IMR-90 (cell line): ENCODE data around the gene ALDH2. TPM values are rescaled to one million over a fixed set of nuclear protein-coding genes. Genes with fewer than 3 reads are reported as not detected.

ENCODE experiments used
- ATAC-seq: fragments of 200-7000 bp; cut with Tn5 transposase; 2 replicates; pipeline ENCODE4 v1.9.1; 2020; ENCODE audit warnings: low read depth, mild to moderate bottlenecking, moderate library complexity
- BruUV-seq: library from RNA; stranded (reverse); fragments of 400-500 nt; replicated peaks from 2 replicates; lab custom pipeline; 2021; lab: Mats Ljungman, UMichigan
- CTCF ChIA-PET: fragments of 300-600 bp; formaldehyde crosslinking; extraction: SDS; loops from one replicate; lab custom pipeline; 2021; ENCODE audit warnings: antibody characterized with exemption; lab: Yijun Ruan, JAX
- POLR2A ChIA-PET: fragments of 300-600 bp; sonication (Branson Sonifier 250); formaldehyde crosslinking; loops from one replicate; lab custom pipeline; 2022; ENCODE audit warnings: antibody characterized with exemption; ENCODE audit not compliant: unreplicated experiment; lab: Charles Lee
- DNase-seq: peaks from one replicate; pipeline ENCODE4 v3.0.0; 2013
- H2AFZ ChIP-seq: replicated peaks from 2 replicates; pipeline ENCODE3; 2013; ENCODE audit warnings: low read length, mild to moderate bottlenecking; ENCODE audit not compliant: poor library complexity
- H2AK5ac ChIP-seq: 2 replicates; pipeline ENCODE4 v1.6.1; 2013; ENCODE audit warnings: low read depth, low read length, inconsistent platforms
- H2AK9ac ChIP-seq: replicated peaks from 2 replicates; pipeline ENCODE3; 2013; ENCODE audit warnings: mild to moderate bottlenecking, low read depth, low read length, moderate library complexity; ENCODE audit not compliant: poor library complexity
- H2BK120ac ChIP-seq: 2 replicates; pipeline ENCODE4 v1.6.1; 2013; ENCODE audit warnings: low read depth, low read length, inconsistent platforms
- H2BK15ac ChIP-seq: 3 replicates; pipeline ENCODE4 v1.6.1; 2013; ENCODE audit warnings: low read depth, low read length, inconsistent platforms
- H2BK20ac ChIP-seq: 2 replicates; pipeline ENCODE4 v1.6.1; 2013; ENCODE audit warnings: low read depth, mild to moderate bottlenecking, inconsistent platforms, low read length, moderate library complexity
- H2BK5ac ChIP-seq: 2 replicates; pipeline ENCODE4 v1.6.1; 2013; ENCODE audit warnings: mild to moderate bottlenecking, low read depth, low read length, inconsistent platforms; ENCODE audit not compliant: poor library complexity, severe bottlenecking
- H3K14ac ChIP-seq: replicated peaks from 2 replicates; pipeline ENCODE4 v1.6.1; 2013; ENCODE audit warnings: low read depth, low read length, inconsistent platforms
- H3K18ac ChIP-seq: 2 replicates; pipeline ENCODE4 v1.6.1; 2013; ENCODE audit warnings: low read depth, low read length, control low read depth
- H3K23ac ChIP-seq: 2 replicates; pipeline ENCODE4 v1.6.1; 2013; ENCODE audit warnings: low read depth, low read length, inconsistent platforms
- H3K27ac ChIP-seq: 2 replicates; pipeline ENCODE4 v1.5.1; 2013; ENCODE audit warnings: mild to moderate bottlenecking, control low read depth, low read length; ENCODE audit not compliant: insufficient read depth
- H3K27me3 ChIP-seq: 2 replicates; pipeline ENCODE4 v1.6.1; 2013; ENCODE audit warnings: low read length; ENCODE audit not compliant: control insufficient read depth, insufficient read depth
- H3K36me3 ChIP-seq: 2 replicates; pipeline ENCODE4 v1.6.1; 2013; ENCODE audit warnings: low read length, mixed read lengths; ENCODE audit not compliant: control insufficient read depth, insufficient read depth
- H3K4ac ChIP-seq: 2 replicates; pipeline ENCODE4 v1.6.1; 2013; ENCODE audit warnings: low read depth, low read length, inconsistent platforms
- H3K4me1 ChIP-seq: 2 replicates; pipeline ENCODE4 v1.6.1; 2013; ENCODE audit warnings: low read length, mixed read lengths; ENCODE audit not compliant: control insufficient read depth, insufficient read depth
- H3K4me2 ChIP-seq: 2 replicates; pipeline ENCODE4 v1.6.1; 2013; ENCODE audit warnings: low read depth, mild to moderate bottlenecking, control low read depth, low read length, moderate library complexity
- H3K4me3 ChIP-seq: 2 replicates; pipeline ENCODE4 v1.5.1; 2013; ENCODE audit warnings: low read depth, mild to moderate bottlenecking, control low read depth, low read length, moderate library complexity; ENCODE audit not compliant: insufficient read depth
- H3K56ac ChIP-seq: 2 replicates; pipeline ENCODE4 v1.6.1; 2013; ENCODE audit warnings: low read length, inconsistent platforms; ENCODE audit not compliant: insufficient read depth; ENCODE audit errors: extremely low read depth
- H3K79me1 ChIP-seq, 2 experiments: 2 replicates each; pipeline ENCODE4 v1.6.1; 2013; ENCODE audit warnings: low read length in 2 of 2, inconsistent platforms in 1 of 2, low read depth in 1 of 2
- H3K9ac ChIP-seq: 2 replicates; pipeline ENCODE4 v1.6.1; 2013; ENCODE audit warnings: low read depth, low read length, control low read depth
- H3K9me1 ChIP-seq: 2 replicates; pipeline ENCODE4 v1.6.1; 2013; ENCODE audit warnings: low read length, inconsistent platforms; ENCODE audit not compliant: insufficient read depth
- H3K9me3 ChIP-seq: 2 replicates; pipeline ENCODE4 v1.6.1; 2013; ENCODE audit warnings: low read length; ENCODE audit not compliant: control insufficient read depth, insufficient read depth
- H4K20me1 ChIP-seq: 2 replicates; pipeline ENCODE4 v1.6.1; 2013; ENCODE audit warnings: low read length, inconsistent platforms; ENCODE audit not compliant: insufficient read depth
- H4K5ac ChIP-seq: 2 replicates; pipeline ENCODE4 v1.6.1; 2013; ENCODE audit warnings: mild to moderate bottlenecking, low read depth, low read length, control low read depth
- H4K8ac ChIP-seq, 2 experiments: 2 replicates each; pipeline ENCODE4 v1.6.1; 2013; ENCODE audit warnings: low read depth in 2 of 2, low read length in 2 of 2, control low read depth in 1 of 2, inconsistent platforms in 1 of 2
- H4K91ac ChIP-seq: 2 replicates; pipeline ENCODE4 v1.6.1; 2013; ENCODE audit warnings: low read depth, low read length, inconsistent platforms; ENCODE audit not compliant: insufficient read depth
- MAZ ChIP-seq: IDR thresholded peaks from 2 replicates; pipeline ENCODE4 v1.6.1; 2012; ENCODE audit warnings: low read depth, mild to moderate bottlenecking, low read length, improper control_type of control experiment, moderate library complexity, borderline replicate concordance
- WGBS, 2 experiments: methylation state at CpG; one replicate each; pipeline versions ENCODE4 v1.1.5 to v1.1.7; 2013; ENCODE audit warnings: missing lambda C conversion rate in 2 of 2; ENCODE audit not compliant: insufficient read length in 1 of 2; ENCODE audit errors: extremely low coverage in 2 of 2; 5-methylcytosine and 5-hydroxymethylcytosine counted together
- dilution Hi-C: fragments of 300-500 bp; cut with HindIII; formaldehyde crosslinking; loops from one replicate; pipeline ENCODE4 v1.14.3; 2018; ENCODE audit warnings: low sequenced_read_pairs; ENCODE audit not compliant: unreplicated experiment
- in situ Hi-C: fragments of 300-500 bp; cut with MboI; formaldehyde crosslinking; loops from 3 replicates; pipeline ENCODE4 v1.14.3; 2019; ENCODE audit warnings: low sequenced_read_pairs, inconsistent platforms, mixed read lengths
- intact Hi-C: fragments of 100-400 bp; cut with micrococcal nuclease; formaldehyde crosslinking; loops from 2 replicates; pipeline ENCODE4 v1.10.0; 2022
- polyA plus RNA-seq, 3 experiments: library from polyadenylated mRNA; depleted of rRNA; stranded (reverse); fragments of >200 nt; gene quantifications; 2 replicates each; pipeline ENCODE4 v1.2.3, GENCODE V29; 2012; ENCODE audit warnings: low replicate concordance in 1 of 3
- total RNA-seq: library from RNA; depleted of rRNA; stranded (reverse); fragments of >200 nt; gene quantifications from 2 replicates; pipeline ENCODE4 v1.2.3, GENCODE V29; 2012

The ALDH2 gene
- total and polyA plus RNA-seq, 2 of the 4 experiments (the other 2 are of a cell fraction): 16.0 to 41.2 TPM

- H3K9ac ChIP-seq: no peak overlapping the region
- no peak overlapping the region for H4K5ac ChIP-seq
- TF ChIP-seq MAZ: no peak
- H2BK15ac ChIP-seq: no peak overlapping the region
- H3K9me1 ChIP-seq: no peaks in the 10 kb centered on the region
- CTCF ChIA-PET: interaction anchor here (0.5 to 1.0 kb wide), 2 partner anchors 9 to 19 kb away, joined by 3 to 4 read pairs; no protein-coding TSS in a partner anchor
- no peak overlapping the region for H3K14ac ChIP-seq
- no peak overlapping the region for H3K18ac ChIP-seq
- no peak overlapping the region for H2BK20ac ChIP-seq
- no TSS peak for BruUV-seq
- H3K27ac ChIP-seq: no peak overlapping the region
- H2BK120ac ChIP-seq: no peak overlapping the region
- WGBS, 2 experiments: no CpG with 5 or more reads among the region's 3 CpGs
- ATAC-seq (no peak), DNase-seq (no peak)
- H2AFZ ChIP-seq: no peak overlapping the region
- no peaks in the 10 kb centered on the region for H3K4me1 ChIP-seq
- dilution Hi-C loops (no loop called here), in situ Hi-C loops (no loop called here), intact Hi-C loops (no loop called here)
- POLR2A ChIA-PET: no interaction called here
- H3K4me3 ChIP-seq: no peak overlapping the region
- no peak overlapping the region for H2BK5ac ChIP-seq
- H3K9me3 ChIP-seq: no peaks in the 10 kb centered on the region
- H2AK9ac ChIP-seq: no peak overlapping the region
- H4K20me1 ChIP-seq: no peaks in the 10 kb centered on the region
- no peak overlapping the region for H3K4ac ChIP-seq
- H4K91ac ChIP-seq: no peak overlapping the region
- no peak overlapping the region for H3K4me2 ChIP-seq
- no peaks in the 10 kb centered on the region for H3K79me1 ChIP-seq
- H3K23ac ChIP-seq: no peak overlapping the region
- H3K56ac ChIP-seq: no peak overlapping the region
- no peaks in the 10 kb centered on the region for H3K36me3 ChIP-seq
- peaks cover 8% of the 10 kb centered on the region for H3K27me3 ChIP-seq
- H4K8ac ChIP-seq: no peak overlapping the region
- H2AK5ac ChIP-seq: no peak overlapping the region
These were observed 57.2 kb downstream of the ALDH2 start for GRCh38 chr12:111823891-111824290.
